Heart right ventricle (tissue), 16 donors: ENCODE results near the gene IGF2R. TPM values are rescaled to one million over a fixed set of nuclear protein-coding genes. Genes with fewer than 3 reads are reported as not detected.

Experiments used
- ATAC-seq, 8 donors: fragments of 200-7000 bp; cut with Tn5 transposase; one replicate each; pipeline ENCODE4 v1.9.1; 2020; ENCODE audit warnings: mild to moderate bottlenecking in 8 of 8, moderate library complexity in 8 of 8, moderate number of reproducible peaks in 1 of 8
- DNase-seq, 2 donors: peaks; one replicate each; pipeline ENCODE4 v3.0.0-alpha.2; 2020
- H3K27ac ChIP-seq, 10 donors: fragments of 200-600 bp; sonication (generic) in 2 of 10; one replicate each; pipeline versions ENCODE4 v1.5.0 to v1.8.0; 2020 to 2022; ENCODE audit warnings: mild to moderate bottlenecking in 3 of 10
- H3K27me3 ChIP-seq, 7 donors: fragments of 200-600 bp; one replicate each; pipeline ENCODE4 v1.8.0; 2021 to 2022; ENCODE audit warnings: mild to moderate bottlenecking in 2 of 7
- H3K36me3 ChIP-seq, 9 donors: fragments of 200-600 bp; sonication (generic) in 1 of 9; one replicate each; pipeline versions ENCODE4 v1.5.0 to v1.8.0; 2020 to 2022; ENCODE audit warnings: mild to moderate bottlenecking in 2 of 9
- H3K4me1 ChIP-seq, 9 donors: fragments of 200-600 bp; sonication (generic) in 1 of 9; one replicate each; pipeline versions ENCODE4 v1.5.0 to v1.8.0; 2020 to 2022; ENCODE audit warnings: mild to moderate bottlenecking in 4 of 9
- H3K4me3 ChIP-seq, 10 donors: fragments of 200-600 bp; sonication (generic) in 2 of 10; one replicate each; pipeline versions ENCODE4 v1.5.0 to v1.8.0; 2020 to 2022; ENCODE audit warnings: mild to moderate bottlenecking in 7 of 10, moderate library complexity in 2 of 10
- H3K9me3 ChIP-seq, 11 donors: fragments of 200-600 bp in 10 of 11; sonication (generic) in 2 of 11; one replicate each; pipeline versions ENCODE4 v1.5.0 to v1.8.0; 2013 to 2022; ENCODE audit warnings: mild to moderate bottlenecking in 2 of 11, control low read depth in 1 of 11, moderate library complexity in 1 of 11
- CTCF ChIP-seq, 9 donors: fragments of 200-600 bp; sonication (generic) in 2 of 9; IDR thresholded peaks; one replicate each; pipeline versions ENCODE4 v1.5.0 to v1.8.0; 2021 to 2022; ENCODE audit warnings: antibody characterized with exemption in 9 of 9, mild to moderate bottlenecking in 5 of 9, moderate library complexity in 1 of 9
- WGBS, 2 donors: extraction: QIAGEN DNeasy Blood & Tissue Kit; methylation state at CpG; one replicate each; pipeline ENCODE4 v1.1.7; 2013; ENCODE audit warnings: inconsistent platforms in 1 of 2; 5-methylcytosine and 5-hydroxymethylcytosine counted together
- intact Hi-C, 10 donors: fragments of 100-400 bp; cut with DNase I; formaldehyde crosslinking; loops; one replicate each; pipeline versions ENCODE4 v1.11.1 to v1.14.2; 2022
- polyA plus RNA-seq, 2 donors: library from polyadenylated mRNA; stranded (reverse); fragments of 200-250 nt; gene quantifications; one replicate each; pipeline ENCODE4 v1.2.3, GENCODE V29; 2013
- total RNA-seq, 10 donors: library from RNA; stranded (reverse); fragmentation: NEBNext Ultra II Directional in 3 of 10; extraction: Animal tissue kit (Norgen Biotek cat#: 25700) in 3 of 10; gene quantifications; one replicate each; pipeline versions ENCODE4 v1.2.1 to v1.2.4, GENCODE V29; 2021 to 2023
- donor health status: Arrhythmogenic right ventricular cardiomyopathy.
- donor health status: ischemic (EF 13 %, LVEDD 7.1; RV severe dilation, severe dysfunction).
- donor health status: healthy with polysubstance abuse.
- donor health status: DM: no; HTN: yes; CAD: no.
- donor health status: DM: no; HTN: no; CAD: no.
- donor health status: ischemic (EF 25% LVEDD 6.9; RV normal size, moderate dysfunction).
- donor health status: ischemic (EF 25% LVEDD 5.7; RV mildly dilated, moderate dysfunction).
- donor health status: healthy.
- donor health status: DM: yes; HTN: yes; CAD: no.
- donor health status: Ischemic cardiomyopathy.
- donor health status: ischemic (EF 35%, LVEDD 5.7; RV mildly dilated, moderate dysfunction).
- donor health status: nonischemic (EF 11% LVEDD 7.7; RV severe dilation, severe dysfunction).
- donor health status: DM: yes; HTN: yes; CAD: no.
- donor health status: PGD.
- donor health status: ischemic (EF 29% LVEDD 5.4; RV normal size, mild dysfunction).
- donor health status: nonischemic (EF 23%, LVEDD 6.1; RV moderate dilation, normal function).

Gene IGF2R
- total and polyA plus RNA-seq, 12 donors = 13.7 to 95.6 (median 70.2) TPM

- intact Hi-C loops = loop anchor here in 4 of 10 donors (10.0 kb wide), 3 partner anchors 58 to 238 kb away; partner anchors contain the start of gene MRPL18 (in 1 of the 4)
- no peak for TF ChIP-seq CTCF (IDR thresholded peaks at IDR 0.05)
- DNase-seq (no peak), ATAC-seq (no peak)
- H3K4me1 ChIP-seq = peaks cover 11 to 57% (median 22%) of the 10 kb centered on the region in 9 donors
- no peak overlapping the region for H3K27ac ChIP-seq
- 98% methylated on average over 7 of the region's 7 CpGs for WGBS, 2 donors
- H3K27me3 ChIP-seq = no peaks in the 10 kb centered on the region
- H3K9me3 ChIP-seq = no peaks in the 10 kb centered on the region
- H3K36me3 ChIP-seq = peaks cover 0 to 95% (median 22%) of the 10 kb centered on the region in 9 donors
- no peak overlapping the region for H3K4me3 ChIP-seq
Measured at GRCh38 chr6:160032538-160032937, 63.7 kb downstream of the IGF2R start.

- WGBS, 2 donors = 84 to 85% methylated on average over 17 of the region's 17 CpGs
- ATAC-seq = no peak
- H3K27ac ChIP-seq = peak overlapping the region in 2 of 10 donors; percentile 47 to 55
- H3K36me3 ChIP-seq = peaks cover 0 to 91% (median 17%) of the 10 kb centered on the region in 9 donors
- intact Hi-C loops = loop anchor here in 4 of 10 donors (10.0 kb wide), 3 partner anchors 59 to 239 kb away; partner anchors contain the start of gene MRPL18 (in 1 of the 4)
- no peak overlapping the region for H3K4me3 ChIP-seq
- TF ChIP-seq CTCF (IDR thresholded peaks at IDR 0.05) = no peak
- DNase-seq = peak in 1 of 2 donors; percentile 59
- peaks cover 11 to 66% (median 22%) of the 10 kb centered on the region in 9 donors for H3K4me1 ChIP-seq
- H3K27me3 ChIP-seq = no peaks in the 10 kb centered on the region
- H3K9me3 ChIP-seq = no peaks in the 10 kb centered on the region
Measured at GRCh38 chr6:160034036-160034930, 65.4 kb downstream of the IGF2R start.

DNA sequence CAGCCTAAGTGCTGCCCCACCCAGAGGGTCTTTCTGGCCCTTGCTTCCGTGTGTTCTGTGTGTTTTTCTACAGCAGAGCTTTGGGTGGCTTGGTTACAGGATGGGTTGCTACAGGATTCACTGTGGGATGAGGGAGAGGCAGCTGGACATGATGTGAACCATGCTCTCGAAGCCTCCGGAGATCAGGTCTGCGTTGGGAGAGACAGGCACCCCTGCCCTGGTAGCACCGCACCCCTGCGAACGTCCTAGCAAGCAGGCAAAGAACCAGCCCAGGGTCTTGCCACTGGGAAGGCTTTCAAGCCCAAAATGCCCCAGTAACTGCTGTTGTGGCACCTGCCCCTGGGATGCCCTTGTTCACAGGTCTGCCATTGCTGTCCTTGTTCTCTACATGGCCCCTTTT lies 66.4 kb downstream of the IGF2R start:
- peaks cover 0 to 91% (median 20%) of the 10 kb centered on the region in 9 donors for H3K36me3 ChIP-seq
- no peak for TF ChIP-seq CTCF (IDR thresholded peaks at IDR 0.05)
- peak overlapping the region in 7 of 10 donors; percentile 24 to 63 (median 51) for H3K27ac ChIP-seq
- no peaks in the 10 kb centered on the region for H3K27me3 ChIP-seq
- no peak for ATAC-seq
- no peak for DNase-seq
- intact Hi-C loops = loop anchor here in 5 of 10 donors (5.0 to 10.0 kb wide), 4 partner anchors 60 to 240 kb away; partner anchors contain the start of gene MRPL18 (in 1 of the 5)
- no peak overlapping the region for H3K4me3 ChIP-seq
- peaks cover 6 to 57% (median 14%) of the 10 kb centered on the region in 9 donors for H3K4me1 ChIP-seq
- 92% methylated on average over 7 of the region's 7 CpGs for WGBS, 2 donors
- H3K9me3 ChIP-seq = no peaks in the 10 kb centered on the region

DNA sequence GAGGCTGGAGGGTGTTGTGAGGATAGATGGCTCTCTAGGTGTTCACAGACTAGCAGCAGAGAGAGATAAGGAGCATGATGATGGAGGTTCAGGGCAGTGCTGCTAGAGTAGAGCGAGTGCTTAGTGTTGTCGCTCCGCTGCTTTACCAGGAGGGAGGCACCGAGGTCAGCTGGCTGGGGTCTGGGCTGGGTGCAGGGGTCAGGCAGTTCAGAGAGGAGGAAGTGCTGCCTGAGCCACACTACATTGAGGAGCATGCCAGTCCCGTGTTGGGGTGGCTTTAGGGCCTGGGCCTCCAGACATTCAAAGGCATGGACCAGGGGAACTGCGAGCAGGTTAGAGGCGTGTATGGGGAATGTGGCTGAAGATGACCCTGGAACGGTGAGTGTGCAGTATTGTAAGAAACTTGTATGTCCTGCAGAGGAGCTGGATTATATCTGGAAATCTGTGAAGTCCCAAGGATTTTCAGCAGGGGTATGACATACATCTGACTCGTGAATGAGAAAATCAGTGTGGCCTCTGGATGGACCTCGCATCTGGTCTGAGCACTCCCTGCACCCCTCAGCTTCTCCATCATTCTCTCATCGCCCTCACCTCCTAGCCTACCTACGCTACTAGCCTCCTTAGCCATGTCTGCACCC lies 66.9 kb downstream of the IGF2R start:
- 93 to 95% methylated on average over 12 of the region's 12 CpGs for WGBS, 2 donors
- intact Hi-C loops = loop anchor here in 5 of 10 donors (5.0 to 10.0 kb wide), 4 partner anchors 61 to 241 kb away; partner anchors contain the start of gene MRPL18 (in 1 of the 5)

More for the DNA sequence above, 66.9 kb downstream of the IGF2R start:
- no peak for DNase-seq
- ATAC-seq = peak in 4 of 8 donors; percentile 9 to 36 (median 18)
- TF ChIP-seq CTCF (IDR thresholded peaks at IDR 0.05) = no peak
- Histone ChIP-seq H3K4me3 (no peak overlapping the region), H3K36me3 (peaks cover 0 to 91% (median 24%) of the 10 kb centered on the region in 9 donors), H3K27ac (peak overlapping the region in 8 of 10 donors; percentile 45 to 63 (median 50)), H3K9me3 (no peaks in the 10 kb centered on the region), H3K27me3 (no peaks in the 10 kb centered on the region), H3K4me1 (peaks cover 3 to 51% (median 8%) of the 10 kb centered on the region in 9 donors)
